ENCODE measurements around the gene CD38. TPM values are rescaled to one million over a fixed set of nuclear protein-coding genes. Genes with fewer than 3 reads are reported as not detected.
A peak's percentile ranks its signal among the peaks of the same experiment; 100 is the strongest.

Gene CD38
- total RNA-seq, 4 donors from 2014 or later = 3.0 to 12.1 (median 6.7) TPM

DNA sequence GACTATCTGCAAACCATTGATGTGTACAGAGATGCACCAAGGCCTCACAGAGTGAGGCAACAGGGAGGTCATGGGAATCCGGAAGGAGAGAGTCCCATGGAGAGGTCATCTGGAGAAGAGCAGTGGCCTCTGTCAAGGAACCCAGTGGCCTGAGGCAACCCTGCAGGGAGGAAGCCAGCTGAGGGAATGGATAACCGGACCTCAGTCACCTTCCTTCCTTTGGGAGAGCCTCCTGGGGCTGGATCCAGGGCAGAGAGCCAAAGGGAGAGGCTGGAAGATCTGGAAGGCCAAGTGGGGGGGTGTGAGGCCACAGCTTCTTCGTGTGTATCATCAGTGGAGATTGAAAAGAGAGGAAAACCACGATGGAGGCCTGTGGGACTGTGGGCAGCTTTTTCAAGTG, 24.3 kb upstream of the CD38 start:
- Histone ChIP-seq H3K4me1 (no peaks in the 10 kb centered on the region), H3K9me3 (no peaks in the 10 kb centered on the region), H3K4me3 (no peak overlapping the region), H3K36me3 (no peaks in the 10 kb centered on the region), H3K27me3 (no peaks in the 10 kb centered on the region), H3K27ac (no peak overlapping the region)
- DNase-seq (ENCODE audit: low spot score in 2 of 2) = no peak
- WGBS, 2 donors = 32 to 34% methylated on average over 4 of the region's 4 CpGs
- TF ChIP-seq, protein P1, sequence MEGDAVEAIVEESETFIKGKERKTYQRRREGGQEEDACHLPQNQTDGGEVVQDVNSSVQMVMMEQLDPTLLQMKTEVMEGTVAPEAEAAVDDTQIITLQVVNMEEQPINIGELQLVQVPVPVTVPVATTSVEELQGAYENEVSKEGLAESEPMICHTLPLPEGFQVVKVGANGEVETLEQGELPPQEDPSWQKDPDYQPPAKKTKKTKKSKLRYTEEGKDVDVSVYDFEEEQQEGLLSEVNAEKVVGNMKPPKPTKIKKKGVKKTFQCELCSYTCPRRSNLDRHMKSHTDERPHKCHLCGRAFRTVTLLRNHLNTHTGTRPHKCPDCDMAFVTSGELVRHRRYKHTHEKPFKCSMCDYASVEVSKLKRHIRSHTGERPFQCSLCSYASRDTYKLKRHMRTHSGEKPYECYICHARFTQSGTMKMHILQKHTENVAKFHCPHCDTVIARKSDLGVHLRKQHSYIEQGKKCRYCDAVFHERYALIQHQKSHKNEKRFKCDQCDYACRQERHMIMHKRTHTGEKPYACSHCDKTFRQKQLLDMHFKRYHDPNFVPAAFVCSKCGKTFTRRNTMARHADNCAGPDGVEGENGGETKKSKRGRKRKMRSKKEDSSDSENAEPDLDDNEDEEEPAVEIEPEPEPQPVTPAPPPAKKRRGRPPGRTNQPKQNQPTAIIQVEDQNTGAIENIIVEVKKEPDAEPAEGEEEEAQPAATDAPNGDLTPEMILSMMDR (IDR thresholded peaks at IDR 0.05) = no peak
- TF ChIP-seq EP300 (IDR thresholded peaks at IDR 0.05) (no peak), POLR2A (IDR thresholded peaks at IDR 0.05) (no peak)

DNA sequence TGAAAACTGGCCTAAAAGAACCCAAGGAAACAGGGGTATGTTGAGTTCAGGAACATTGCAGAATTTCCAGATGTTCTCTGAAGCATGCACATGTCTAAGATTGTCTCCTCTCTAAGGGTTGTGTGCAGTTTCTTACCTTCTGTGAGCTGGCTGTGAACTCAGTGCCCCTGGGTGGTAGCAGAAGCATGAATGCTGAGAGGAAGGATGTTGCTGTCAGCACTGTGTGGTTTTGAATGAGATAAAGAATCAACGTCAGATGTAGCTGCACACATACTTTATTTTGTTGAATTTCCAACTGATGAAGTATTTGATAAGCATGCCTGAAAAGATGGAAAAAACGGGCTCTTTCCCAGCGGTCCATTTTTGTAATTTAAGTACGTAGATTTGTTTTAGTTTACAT, 23.8 kb upstream of the CD38 start:
- H3K27me3 ChIP-seq = no peaks in the 10 kb centered on the region
- DNase-seq (ENCODE audit: low spot score in 2 of 2) = no peak
- no peaks in the 10 kb centered on the region for H3K9me3 ChIP-seq
- H3K4me3 ChIP-seq = no peak overlapping the region
- 61 to 66% methylated on average over 4 of the region's 4 CpGs for WGBS, 2 donors
- H3K36me3 ChIP-seq = peaks cover 0 to 3% (median 0%) of the 10 kb centered on the region in 3 donors
- TF ChIP-seq, protein P1 (IDR thresholded peaks at IDR 0.05) = no peak
- no peak for TF ChIP-seq EP300 (IDR thresholded peaks at IDR 0.05)
- no peak for TF ChIP-seq POLR2A (IDR thresholded peaks at IDR 0.05)
- no peaks in the 10 kb centered on the region for H3K4me1 ChIP-seq
- H3K27ac ChIP-seq = no peak overlapping the region

DNA sequence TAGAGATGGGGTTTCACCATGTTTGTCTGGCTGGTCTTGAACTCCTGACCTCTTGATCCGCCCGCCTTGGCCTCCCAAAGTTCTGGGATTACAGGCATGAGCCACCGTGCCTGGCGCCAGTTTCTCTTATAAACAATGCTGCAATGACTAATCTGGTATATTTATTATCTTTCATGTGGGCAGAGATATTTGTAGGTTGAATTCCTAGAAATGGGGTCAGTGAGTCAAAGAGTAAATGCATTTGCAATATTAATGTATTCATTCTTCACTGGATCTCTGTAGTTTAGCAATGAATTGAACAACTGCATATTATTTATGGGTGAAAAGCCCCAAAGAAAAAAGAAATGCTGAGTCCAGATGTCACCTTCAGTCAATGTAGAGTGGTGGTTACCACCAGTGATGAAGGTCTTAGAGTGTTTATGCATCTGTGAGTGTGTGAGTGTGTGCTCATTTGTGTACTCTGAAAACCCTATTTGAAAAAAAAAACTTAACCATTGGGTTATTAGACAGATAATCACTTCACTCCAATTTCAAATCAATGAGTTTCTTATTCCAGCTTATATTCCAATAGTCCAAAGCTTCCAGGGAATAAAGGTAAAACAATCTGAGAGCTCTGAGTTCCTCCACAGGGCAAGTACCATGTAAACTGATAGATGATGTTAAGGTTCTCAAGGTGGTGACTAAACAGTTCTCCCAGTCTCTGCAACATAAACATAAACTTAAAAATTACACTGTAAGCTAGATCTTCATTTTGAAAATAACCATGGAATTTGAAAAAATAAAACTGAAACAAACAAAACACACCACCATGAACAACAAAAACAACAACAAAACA, 22.6 kb upstream of the CD38 start:
- no peaks in the 10 kb centered on the region for H3K9me3 ChIP-seq
- no peak overlapping the region for H3K4me3 ChIP-seq
- WGBS, 2 donors = 60 to 72% methylated on average over 4 of the region's 4 CpGs
- no peak for TF ChIP-seq EP300 (IDR thresholded peaks at IDR 0.05)
- no peak for TF ChIP-seq POLR2A (IDR thresholded peaks at IDR 0.05)
- TF ChIP-seq, protein P1 (IDR thresholded peaks at IDR 0.05) = no peak
- DNase-seq (ENCODE audit: low spot score in 2 of 2) = no peak
- peaks cover 0 to 3% (median 0%) of the 10 kb centered on the region in 3 donors for H3K36me3 ChIP-seq
- H3K27me3 ChIP-seq = no peaks in the 10 kb centered on the region
- no peaks in the 10 kb centered on the region for H3K4me1 ChIP-seq
- H3K27ac ChIP-seq = no peak overlapping the region

DNA sequence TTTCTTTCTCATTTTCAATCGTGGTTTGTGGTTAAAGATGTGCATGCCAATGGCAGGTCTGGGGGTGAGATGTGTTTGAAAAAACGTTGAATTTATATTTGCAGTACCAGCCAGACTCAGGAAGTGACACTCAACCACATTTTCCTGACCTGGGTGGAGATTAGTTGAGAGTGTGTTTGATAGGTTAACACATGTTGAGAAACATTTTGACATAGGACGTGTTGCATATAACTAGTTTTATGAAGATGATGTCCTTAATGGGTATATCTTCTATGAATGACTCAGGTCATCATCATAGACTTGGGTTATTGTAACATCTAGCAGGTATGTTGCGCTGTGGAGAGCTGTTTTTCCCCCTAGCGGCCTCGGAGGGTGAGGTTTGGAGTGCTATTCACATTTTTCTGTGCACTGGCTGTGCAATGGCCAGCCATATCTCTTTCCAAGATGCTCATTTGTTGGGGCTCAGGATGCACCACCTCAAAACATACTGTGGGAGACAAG, 21.7 kb upstream of the CD38 start:
- Histone ChIP-seq H3K36me3 (peaks cover 0 to 3% (median 0%) of the 10 kb centered on the region in 3 donors), H3K27me3 (no peaks in the 10 kb centered on the region), H3K9me3 (no peaks in the 10 kb centered on the region), H3K4me1 (no peaks in the 10 kb centered on the region), H3K4me3 (no peak overlapping the region), H3K27ac (no peak overlapping the region)
- DNase-seq (ENCODE audit: low spot score in 2 of 2) = no peak
- 71 to 75% methylated on average over 6 of the region's 6 CpGs for WGBS, 2 donors
- no peak for TF ChIP-seq POLR2A (IDR thresholded peaks at IDR 0.05)
- TF ChIP-seq, protein P1 (IDR thresholded peaks at IDR 0.05) = peak in 1 of 5 experiments; percentile 20

DNA sequence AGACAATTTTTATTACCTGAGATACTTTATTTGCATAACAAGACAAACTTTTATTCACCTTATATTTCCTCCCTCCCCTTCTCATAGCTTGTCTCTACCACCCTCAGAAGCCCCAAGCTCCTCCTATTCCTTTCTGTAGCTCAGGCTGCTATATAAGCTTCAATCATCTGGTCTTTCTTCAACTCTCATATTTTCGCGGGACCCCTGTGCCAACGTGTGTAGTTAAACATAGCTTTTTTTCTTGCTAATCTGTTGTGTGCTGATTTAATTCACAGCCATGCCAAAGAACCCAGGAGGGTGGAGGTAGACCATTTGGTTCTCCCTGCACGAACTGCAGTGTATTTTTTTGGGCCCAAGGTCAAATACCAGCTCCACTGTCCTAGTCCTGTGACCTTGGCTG, 21.1 kb upstream of the CD38 start:
- H3K36me3 ChIP-seq = peaks cover 0 to 3% (median 0%) of the 10 kb centered on the region in 3 donors
- no peak for TF ChIP-seq EP300 (IDR thresholded peaks at IDR 0.05)
- TF ChIP-seq POLR2A (IDR thresholded peaks at IDR 0.05) = no peak
- TF ChIP-seq, protein P1 (IDR thresholded peaks at IDR 0.05) = no peak
- H3K4me1 ChIP-seq = no peaks in the 10 kb centered on the region
- H3K9me3 ChIP-seq = no peaks in the 10 kb centered on the region
- H3K27ac ChIP-seq = no peak overlapping the region
- 56 to 65% methylated on average over 4 of the region's 4 CpGs for WGBS, 2 donors
- H3K27me3 ChIP-seq = no peaks in the 10 kb centered on the region
- DNase-seq (ENCODE audit: low spot score in 2 of 2) = no peak
- no peak overlapping the region for H3K4me3 ChIP-seq

All from tibial nerve (tissue), 4 donors.